ENCODE measurements around the gene HDHD5.

The HDHD5 gene

DNA sequence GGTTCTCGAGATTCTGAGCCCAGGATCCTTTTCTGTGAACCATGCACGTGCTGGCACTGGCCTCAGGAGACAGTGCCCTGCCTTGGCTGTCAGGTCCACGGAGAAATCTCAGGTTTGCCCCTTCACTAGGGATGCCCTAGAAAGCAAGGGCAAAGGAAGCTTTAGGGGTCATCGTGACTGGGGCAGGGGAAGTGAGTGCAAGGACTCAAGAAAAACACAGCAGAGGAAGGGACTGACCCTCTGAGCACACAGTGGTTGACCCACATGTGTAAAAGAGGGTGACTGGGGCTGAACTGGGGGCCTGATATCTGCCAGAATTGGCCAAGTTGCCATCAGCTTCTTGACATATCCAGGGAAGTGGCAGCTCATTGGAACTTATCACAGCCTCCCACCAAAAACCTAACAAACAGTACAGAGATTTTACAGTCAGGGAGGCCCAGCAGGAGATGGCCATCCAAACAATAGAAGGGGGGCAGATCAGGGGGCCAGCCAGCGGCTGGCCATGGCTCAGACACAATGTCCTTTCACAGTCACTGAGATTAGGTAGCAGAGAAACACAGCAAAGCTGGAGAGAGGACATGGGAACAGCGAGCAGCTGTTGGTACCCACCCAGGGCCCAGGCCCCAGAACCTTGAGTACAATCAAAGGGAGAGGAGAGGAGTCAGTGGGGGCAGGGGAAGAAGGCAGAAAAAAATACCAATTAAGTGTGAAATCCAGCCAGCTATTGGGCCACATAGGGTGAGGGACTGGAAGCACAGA lies 42.3 kb downstream of the HDHD5 start:
- no peak for FAIRE-seq
- DNase-seq (ENCODE audit: insufficient read length, low spot score) = no peak
- no peak for TF ChIP-seq POLR2A (IDR thresholded peaks at IDR 0.05; ENCODE audit: low read depth, low read length)
- TF ChIP-seq POU2F2 (IDR thresholded peaks at IDR 0.05; ENCODE audit: low read depth, low read length) = no peak
- no peak for TF ChIP-seq TAF1 (IDR thresholded peaks at IDR 0.05; ENCODE audit: low read depth, low read length)
- no peak for TF ChIP-seq POLR2AphosphoS5 (IDR thresholded peaks at IDR 0.05; ENCODE audit: low read depth, low read length)
- no peak for TF ChIP-seq SPI1 (IDR thresholded peaks at IDR 0.05; ENCODE audit: low read depth, low read length)
- TF ChIP-seq PAX5 (IDR thresholded peaks at IDR 0.05; ENCODE audit: insufficient read depth, low read length, severe bottlenecking) = no peak

DNA sequence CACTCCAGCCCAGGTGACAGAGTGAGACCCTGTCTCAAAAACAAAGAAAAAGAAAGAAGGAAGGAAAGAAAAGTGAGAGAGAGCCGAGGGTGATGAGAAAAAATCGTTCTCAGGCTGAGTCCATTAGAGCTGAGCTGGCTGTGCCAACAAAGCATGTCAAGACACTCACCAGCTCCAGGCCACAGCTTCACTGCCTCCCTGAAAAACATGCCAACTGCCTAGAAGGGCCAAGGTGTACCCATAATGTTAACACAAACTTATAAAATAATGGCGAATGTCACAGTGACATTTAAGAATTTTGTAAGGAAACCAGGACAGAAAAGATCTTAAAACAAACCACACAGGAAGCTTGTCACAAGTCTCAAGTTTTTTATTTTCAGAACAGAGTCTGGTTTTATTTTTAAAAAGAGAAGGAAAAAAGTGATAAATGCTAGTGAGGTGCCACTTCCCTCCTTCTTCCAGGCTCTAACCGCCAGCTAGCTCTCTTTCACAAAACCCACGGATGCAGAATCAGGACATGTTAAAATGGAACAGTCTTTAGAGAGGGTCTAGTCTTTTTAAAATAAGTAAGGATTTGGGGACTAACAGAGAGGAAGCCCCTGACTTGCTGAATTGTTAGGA lies 43.0 kb downstream of the HDHD5 start:
- TF ChIP-seq POLR2AphosphoS5 (IDR thresholded peaks at IDR 0.05; ENCODE audit: low read depth, low read length) (no peak), PAX5 (IDR thresholded peaks at IDR 0.05; ENCODE audit: insufficient read depth, low read length, severe bottlenecking) (no peak), TAF1 (IDR thresholded peaks at IDR 0.05; ENCODE audit: low read depth, low read length) (no peak), POU2F2 (IDR thresholded peaks at IDR 0.05; ENCODE audit: low read depth, low read length) (no peak), SPI1 (IDR thresholded peaks at IDR 0.05; ENCODE audit: low read depth, low read length) (no peak), POLR2A (IDR thresholded peaks at IDR 0.05; ENCODE audit: low read depth, low read length) (no peak)
- DNase-seq (ENCODE audit: insufficient read length, low spot score) (no peak), FAIRE-seq (no peak)

DNA sequence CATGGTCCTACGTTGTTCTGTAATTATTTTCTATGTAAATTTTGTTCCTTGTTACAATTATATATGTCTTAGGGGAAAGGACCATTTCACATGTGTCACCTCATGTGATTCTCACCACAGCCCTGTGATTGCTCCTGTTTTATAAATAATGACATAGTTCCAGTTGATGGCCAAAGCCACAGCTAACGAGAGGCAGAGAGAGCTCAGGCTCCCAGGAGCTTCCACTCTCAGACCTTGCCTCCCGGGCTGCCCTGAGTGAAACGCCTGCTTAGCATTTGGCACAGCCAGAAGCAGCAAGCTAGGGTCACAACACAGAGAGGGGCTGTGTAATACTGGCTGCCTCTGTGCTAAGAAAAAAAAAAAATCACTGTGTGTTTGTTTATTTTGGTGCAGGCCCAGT lies 43.8 kb downstream of the HDHD5 start:
- FAIRE-seq (no peak), DNase-seq (ENCODE audit: insufficient read length, low spot score) (no peak)
- TF ChIP-seq SPI1 (IDR thresholded peaks at IDR 0.05; ENCODE audit: low read depth, low read length) = no peak
- no peak for TF ChIP-seq TAF1 (IDR thresholded peaks at IDR 0.05; ENCODE audit: low read depth, low read length)
- TF ChIP-seq PAX5 (IDR thresholded peaks at IDR 0.05; ENCODE audit: insufficient read depth, low read length, severe bottlenecking) = no peak
- no peak for TF ChIP-seq POLR2AphosphoS5 (IDR thresholded peaks at IDR 0.05; ENCODE audit: low read depth, low read length)
- TF ChIP-seq POLR2A (IDR thresholded peaks at IDR 0.05; ENCODE audit: low read depth, low read length) = no peak
- TF ChIP-seq POU2F2 (IDR thresholded peaks at IDR 0.05; ENCODE audit: low read depth, low read length) = no peak

GRCh38 chr22:17114898-17115235 lies 44.2 kb downstream of the HDHD5 start:
- no peak for TF ChIP-seq POU2F2 (IDR thresholded peaks at IDR 0.05; ENCODE audit: low read depth, low read length)
- TF ChIP-seq POLR2AphosphoS5 (IDR thresholded peaks at IDR 0.05; ENCODE audit: low read depth, low read length) = no peak
- TF ChIP-seq POLR2A (IDR thresholded peaks at IDR 0.05; ENCODE audit: low read depth, low read length) = no peak
- TF ChIP-seq TAF1 (IDR thresholded peaks at IDR 0.05; ENCODE audit: low read depth, low read length) = no peak
- TF ChIP-seq PAX5 (IDR thresholded peaks at IDR 0.05; ENCODE audit: insufficient read depth, low read length, severe bottlenecking) = no peak
- no peak for TF ChIP-seq SPI1 (IDR thresholded peaks at IDR 0.05; ENCODE audit: low read depth, low read length)
- DNase-seq (ENCODE audit: insufficient read length, low spot score) (no peak), FAIRE-seq (no peak)

DNA sequence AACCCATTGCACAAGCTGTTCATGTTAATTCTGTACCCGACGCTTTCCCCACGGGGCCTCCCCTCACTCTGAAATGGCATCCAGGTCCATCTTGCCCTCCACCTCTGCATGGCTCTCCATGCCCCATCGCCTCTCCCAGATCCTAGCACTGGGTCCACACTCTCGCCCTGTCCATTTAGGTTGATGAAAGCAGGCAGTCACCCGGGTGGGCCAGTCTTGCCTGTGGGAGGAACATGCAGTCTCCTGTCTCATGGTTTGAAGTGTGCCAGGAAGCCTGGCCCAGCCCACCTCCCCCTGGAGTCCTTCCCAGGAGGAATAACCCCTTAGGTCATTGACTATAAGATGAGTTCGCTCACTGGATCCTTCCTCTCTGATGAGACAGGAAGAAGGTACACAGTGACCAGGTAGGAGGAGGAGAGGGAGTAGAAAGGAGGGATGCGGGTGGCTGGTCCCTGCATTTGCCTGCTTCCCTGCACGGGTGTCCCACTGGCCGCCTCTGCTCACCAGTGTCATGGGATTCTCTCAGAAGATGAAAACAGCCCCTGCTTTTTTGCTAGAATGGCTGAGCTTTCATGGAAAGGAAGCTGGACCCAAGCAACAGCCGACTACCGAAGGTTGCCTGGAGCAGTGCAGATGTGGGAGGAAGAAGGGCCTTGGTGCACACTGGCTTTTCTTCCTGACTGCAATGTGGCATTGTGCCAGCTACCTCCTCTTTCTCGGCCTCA lies 44.7 kb downstream of the HDHD5 start:
- no peak for TF ChIP-seq PAX5 (IDR thresholded peaks at IDR 0.05; ENCODE audit: insufficient read depth, low read length, severe bottlenecking)
- TF ChIP-seq POLR2AphosphoS5 (IDR thresholded peaks at IDR 0.05; ENCODE audit: low read depth, low read length) = no peak
- no peak for TF ChIP-seq POU2F2 (IDR thresholded peaks at IDR 0.05; ENCODE audit: low read depth, low read length)
- no peak for TF ChIP-seq SPI1 (IDR thresholded peaks at IDR 0.05; ENCODE audit: low read depth, low read length)
- TF ChIP-seq TAF1 (IDR thresholded peaks at IDR 0.05; ENCODE audit: low read depth, low read length) = no peak
- TF ChIP-seq POLR2A (IDR thresholded peaks at IDR 0.05; ENCODE audit: low read depth, low read length) = no peak
- no peak for FAIRE-seq
- no peak for DNase-seq (ENCODE audit: insufficient read length, low spot score)

DNA sequence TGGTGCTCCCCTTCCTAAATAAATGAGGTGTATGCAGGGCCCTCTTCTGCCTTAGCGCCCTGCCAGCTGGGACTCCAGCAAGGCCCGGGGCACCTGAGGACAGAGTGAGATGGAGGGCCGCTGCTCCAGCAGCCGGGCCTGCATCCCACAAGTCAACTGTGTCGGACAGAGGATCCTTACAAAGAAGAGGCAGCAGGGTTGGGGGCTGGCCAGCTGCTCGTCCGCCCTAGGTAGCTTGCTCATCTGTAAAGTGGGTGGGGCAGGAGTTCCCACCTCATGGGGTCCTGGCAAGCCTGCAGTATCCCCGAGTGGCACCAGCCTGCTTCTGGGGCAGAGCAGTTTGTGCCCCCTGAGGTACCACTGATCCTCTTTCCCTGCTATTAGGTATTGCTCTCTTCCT lies 45.5 kb downstream of the HDHD5 start:
- TF ChIP-seq TAF1 (IDR thresholded peaks at IDR 0.05; ENCODE audit: low read depth, low read length) = no peak
- TF ChIP-seq SPI1 (IDR thresholded peaks at IDR 0.05; ENCODE audit: low read depth, low read length) = no peak
- no peak for TF ChIP-seq PAX5 (IDR thresholded peaks at IDR 0.05; ENCODE audit: insufficient read depth, low read length, severe bottlenecking)
- TF ChIP-seq POU2F2 (IDR thresholded peaks at IDR 0.05; ENCODE audit: low read depth, low read length) = no peak
- TF ChIP-seq POLR2AphosphoS5 (IDR thresholded peaks at IDR 0.05; ENCODE audit: low read depth, low read length) = no peak
- TF ChIP-seq POLR2A (IDR thresholded peaks at IDR 0.05; ENCODE audit: low read depth, low read length) = no peak
- DNase-seq (ENCODE audit: insufficient read length, low spot score) = no peak
- FAIRE-seq = no peak

DNA sequence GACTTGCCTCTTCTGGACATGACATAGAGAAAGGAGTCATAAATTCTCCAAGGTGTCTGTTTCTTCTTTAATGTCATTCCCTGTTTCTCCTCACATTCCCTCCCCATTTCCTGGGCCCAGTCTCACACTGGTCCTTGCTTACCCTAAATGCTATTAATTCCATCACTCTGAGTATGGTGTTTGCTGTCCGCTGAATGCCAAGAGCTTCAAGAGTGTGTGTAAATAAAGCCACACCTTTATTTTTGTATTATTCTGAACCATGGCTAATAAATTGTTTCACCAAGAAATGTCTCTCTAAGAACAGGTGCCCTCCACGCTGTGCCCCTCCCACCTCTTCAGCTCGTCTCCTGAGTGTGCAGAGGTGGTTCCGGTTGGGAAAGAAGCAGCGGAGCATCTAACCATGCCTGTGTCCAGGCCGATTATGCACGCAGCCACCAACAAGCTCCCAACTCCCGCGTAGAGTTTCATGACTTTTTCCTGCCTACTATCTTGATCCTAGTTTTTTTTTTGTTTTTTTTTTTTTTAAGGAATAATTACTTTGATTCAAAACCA lies 46.5 kb downstream of the HDHD5 start:
- TF ChIP-seq POU2F2 (IDR thresholded peaks at IDR 0.05; ENCODE audit: low read depth, low read length) = no peak
- no peak for TF ChIP-seq POLR2AphosphoS5 (IDR thresholded peaks at IDR 0.05; ENCODE audit: low read depth, low read length)
- no peak for TF ChIP-seq POLR2A (IDR thresholded peaks at IDR 0.05; ENCODE audit: low read depth, low read length)
- no peak for TF ChIP-seq PAX5 (IDR thresholded peaks at IDR 0.05; ENCODE audit: insufficient read depth, low read length, severe bottlenecking)
- no peak for TF ChIP-seq SPI1 (IDR thresholded peaks at IDR 0.05; ENCODE audit: low read depth, low read length)
- TF ChIP-seq TAF1 (IDR thresholded peaks at IDR 0.05; ENCODE audit: low read depth, low read length) = no peak
- DNase-seq (ENCODE audit: insufficient read length, low spot score) (no peak), FAIRE-seq (no peak)

- no peak for DNase-seq (ENCODE audit: insufficient read length, low spot score)
- no peak for FAIRE-seq
- TF ChIP-seq POU2F2 (IDR thresholded peaks at IDR 0.05; ENCODE audit: low read depth, low read length) (no peak), POLR2A (IDR thresholded peaks at IDR 0.05; ENCODE audit: low read depth, low read length) (no peak), TAF1 (IDR thresholded peaks at IDR 0.05; ENCODE audit: low read depth, low read length) (no peak)
These were observed 48.1 kb downstream of the HDHD5 start for GRCh38 chr22:17110791-17111550.
